GM10847 (cell line): Measurements from ENCODE around the gene RPL39L.

Experiments used
- POLR2A ChIP-seq: IDR thresholded peaks from 2 replicates; pipeline ENCODE4 v1.6.1; 2011; ENCODE audit not compliant: insufficient read length; ENCODE audit errors: extremely low read depth

Gene RPL39L

GRCh38 chr3:187161556-187161955, 22.3 kb upstream of the RPL39L start:
- no peak for TF ChIP-seq POLR2A

DNA sequence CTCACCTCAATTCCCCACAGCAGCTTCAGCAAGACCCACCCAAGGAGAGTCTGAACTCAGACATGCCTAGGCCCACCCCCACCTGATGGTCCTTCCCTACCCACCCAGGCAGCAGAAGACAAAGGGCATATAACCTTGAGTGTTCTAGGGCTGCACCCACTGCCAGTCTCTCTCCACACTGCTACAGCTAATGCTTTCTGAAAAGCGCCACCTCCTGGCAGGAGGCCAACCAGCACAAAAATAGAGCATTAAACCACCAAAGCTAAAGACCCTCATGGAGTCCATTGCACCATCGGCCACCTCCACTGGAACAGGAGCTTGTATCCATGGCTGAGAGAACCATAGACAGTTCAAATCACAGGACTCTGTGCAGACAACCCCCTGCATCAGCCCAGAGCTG, 11.3 kb upstream of the RPL39L start:
- TF ChIP-seq POLR2A: no peak

DNA sequence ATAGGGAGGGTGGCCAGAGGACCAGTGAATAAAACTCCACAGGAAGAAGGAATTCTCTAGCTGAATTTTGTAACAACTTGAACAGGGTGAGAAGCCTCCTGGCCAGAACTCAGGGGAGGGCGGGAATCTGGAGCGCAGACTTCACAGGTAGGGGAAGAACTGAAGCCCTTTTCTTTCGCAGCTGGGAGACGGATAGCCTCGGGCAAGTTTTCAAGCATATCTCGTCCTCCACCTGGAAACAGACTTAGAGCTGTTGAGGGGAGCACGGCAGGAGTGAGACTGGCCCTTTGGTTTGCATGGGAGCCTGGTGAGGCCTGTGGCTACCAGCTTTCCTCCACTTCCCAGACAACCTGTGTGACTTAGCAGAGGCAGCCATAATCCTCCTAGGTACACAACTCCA, 10.9 kb upstream of the RPL39L start:
- no peak for TF ChIP-seq POLR2A

- TF ChIP-seq POLR2A: no peak
Measured at GRCh38 chr3:187146389-187146788, 7.1 kb upstream of the RPL39L start.

- no peak for TF ChIP-seq POLR2A
Measured at GRCh38 chr3:187145149-187145895, 6.0 kb upstream of the RPL39L start.

- no peak for TF ChIP-seq POLR2A
Measured at GRCh38 chr3:187139895-187140253, 578 bp upstream of the RPL39L start.

DNA sequence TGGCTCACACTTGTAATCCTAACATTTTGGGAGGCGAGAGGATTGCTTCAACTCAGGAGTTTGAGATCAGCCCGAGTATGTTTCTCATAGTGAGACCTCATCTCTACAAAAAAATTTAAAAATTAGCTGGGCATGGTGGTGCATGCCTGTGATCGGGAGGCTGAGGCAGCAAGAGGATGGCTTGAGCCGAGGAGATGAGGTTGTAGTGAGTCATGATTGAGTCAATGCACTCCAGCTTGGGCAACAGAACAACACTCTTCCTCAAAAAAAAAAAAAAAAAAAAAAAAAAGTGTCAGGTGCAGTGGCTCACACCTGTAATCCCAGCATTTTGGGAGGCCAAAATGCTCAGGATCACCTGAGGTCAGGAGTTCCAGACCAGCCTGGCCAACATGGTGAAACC, 2.4 kb downstream of the RPL39L start:
- no peak for TF ChIP-seq POLR2A

GRCh38 chr3:187136337-187136736, 3.0 kb downstream of the RPL39L start:
- no peak for TF ChIP-seq POLR2A

DNA sequence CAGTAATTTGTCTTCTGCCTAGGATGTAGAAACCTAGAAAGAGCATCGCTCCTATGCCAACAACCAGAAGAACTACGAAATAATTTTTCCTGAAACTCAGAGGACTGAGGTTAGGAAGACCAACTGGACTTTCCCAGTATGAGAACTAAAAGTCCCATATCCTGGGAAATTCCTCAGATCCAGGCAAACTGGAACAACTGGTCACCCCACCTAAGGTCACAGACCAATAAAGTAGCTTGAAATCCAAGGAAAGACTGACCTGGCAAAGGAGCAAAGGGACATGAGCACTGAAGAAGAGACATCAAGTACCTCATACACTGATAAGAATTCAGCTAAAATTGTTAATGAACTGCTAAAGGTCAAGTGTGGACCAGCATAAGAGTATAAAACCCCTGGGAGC, 6.6 kb downstream of the RPL39L start:
- TF ChIP-seq POLR2A: no peak

DNA sequence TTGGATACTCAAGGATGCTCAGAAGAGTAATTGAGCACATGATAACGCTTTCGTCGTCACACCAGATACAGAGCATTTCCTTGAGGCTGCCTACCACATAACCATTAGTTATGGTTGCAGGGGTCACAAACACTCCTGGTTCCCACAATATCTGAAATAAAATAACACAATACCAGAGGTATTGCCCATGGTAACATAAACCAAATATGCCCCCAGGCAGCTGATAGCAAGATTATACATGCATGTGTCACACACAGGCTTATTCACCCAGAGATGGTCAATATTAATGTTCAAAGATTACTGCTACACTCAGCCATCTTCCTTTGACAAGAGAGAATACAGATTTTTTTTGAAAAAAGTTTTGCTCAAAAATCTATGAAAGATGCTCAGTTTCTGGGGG, 7.3 kb downstream of the RPL39L start:
- TF ChIP-seq POLR2A: no peak

DNA sequence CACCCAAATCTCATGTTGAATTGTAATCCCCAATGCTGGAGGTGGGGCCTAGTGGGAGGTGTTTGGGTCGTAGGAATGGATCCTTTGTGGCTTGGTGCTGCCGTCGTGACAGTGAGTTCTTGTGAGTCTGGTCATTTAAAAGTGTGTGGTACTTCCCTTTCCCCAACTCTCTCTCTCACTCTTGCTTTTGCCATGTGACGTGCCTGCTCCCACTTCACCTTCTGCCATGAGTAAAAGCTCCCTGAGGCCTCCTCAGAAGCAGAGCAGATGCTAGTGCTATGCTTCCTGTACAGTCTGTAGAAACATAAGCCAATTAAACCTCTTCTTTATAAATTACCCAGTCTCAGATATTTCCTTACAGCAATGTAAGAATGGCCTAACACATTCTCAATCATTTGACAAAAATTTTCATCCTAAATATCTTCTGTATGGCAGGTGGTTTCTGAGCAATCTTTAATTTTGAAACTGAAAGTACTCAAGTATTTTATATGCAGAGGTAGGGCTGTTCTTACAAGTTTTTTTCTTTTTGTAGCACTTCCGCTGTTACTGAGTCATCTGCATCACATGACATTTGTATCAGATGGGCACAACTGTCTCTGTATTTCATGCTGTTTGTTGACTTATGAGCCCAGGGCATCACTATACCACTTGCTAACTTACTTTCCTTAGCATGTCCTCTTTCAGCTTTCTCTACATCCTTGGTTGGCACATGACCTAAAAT, 8.8 kb downstream of the RPL39L start:
- TF ChIP-seq POLR2A: no peak

GRCh38 chr3:187125319-187126031, 13.8 kb downstream of the RPL39L start:
- no peak for TF ChIP-seq POLR2A

GRCh38 chr3:187122261-187122660, 17.0 kb downstream of the RPL39L start:
- TF ChIP-seq POLR2A: no peak

DNA sequence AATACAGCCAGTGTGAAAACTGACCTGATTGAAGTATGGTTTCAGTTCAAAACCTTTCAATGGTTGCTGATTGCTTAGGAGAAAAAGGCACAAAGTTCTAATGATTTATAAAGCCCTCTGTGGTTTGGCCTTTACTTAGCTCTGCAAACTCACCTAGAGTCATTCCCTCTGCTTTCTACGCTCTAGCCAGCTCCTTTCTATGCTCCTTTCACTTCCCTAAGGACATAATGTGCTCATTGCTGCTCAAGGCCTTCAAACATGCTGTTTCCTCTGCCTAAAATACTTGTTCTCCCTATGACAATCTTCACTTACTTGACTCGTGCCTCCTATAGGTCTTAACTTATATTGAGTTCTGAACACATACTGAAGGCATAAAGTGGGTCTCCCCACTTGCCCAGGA, 19.0 kb downstream of the RPL39L start:
- no peak for TF ChIP-seq POLR2A

DNA sequence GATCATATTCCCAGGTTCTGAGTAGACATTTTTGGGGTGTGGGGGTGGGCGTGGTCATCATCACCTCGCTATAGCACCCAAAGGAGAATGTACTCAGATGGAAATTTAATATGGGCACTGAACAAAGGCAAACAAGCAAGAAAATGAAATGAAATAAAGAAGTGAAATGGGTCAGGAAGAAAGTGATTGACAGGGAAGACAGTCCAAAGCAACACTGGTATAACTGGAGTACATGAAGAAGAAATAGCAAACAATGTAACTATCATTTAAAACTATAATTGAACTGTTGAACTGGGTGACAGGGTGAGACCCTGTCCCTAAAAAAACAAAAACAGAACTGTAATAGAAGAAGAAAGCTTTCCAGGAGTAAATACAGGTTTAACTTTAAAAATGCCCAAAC, 24.8 kb downstream of the RPL39L start:
- no peak for TF ChIP-seq POLR2A
